Measurements from ENCODE around the gene IL17REL.

DNA sequence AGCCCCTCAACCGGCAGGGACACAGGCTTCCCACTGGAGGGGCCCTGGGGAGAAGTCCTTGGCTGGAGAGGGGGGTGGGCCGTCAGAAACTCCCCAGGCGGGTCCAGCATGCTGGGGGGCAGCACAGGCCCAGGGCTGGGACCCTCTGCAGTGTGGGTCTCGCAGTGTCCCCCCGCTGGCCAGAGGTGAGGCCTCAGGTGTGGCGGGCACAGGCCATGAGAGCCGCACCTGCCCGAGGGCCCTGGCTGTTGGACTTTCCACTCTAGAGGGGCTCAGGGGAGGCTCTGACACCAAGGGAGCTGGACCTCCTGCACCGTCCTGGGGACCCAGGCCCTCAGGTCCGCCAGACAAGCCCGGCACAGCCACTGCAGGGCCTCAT, 62.7 kb downstream of the IL17REL start:
- TF ChIP-seq, protein P1, sequence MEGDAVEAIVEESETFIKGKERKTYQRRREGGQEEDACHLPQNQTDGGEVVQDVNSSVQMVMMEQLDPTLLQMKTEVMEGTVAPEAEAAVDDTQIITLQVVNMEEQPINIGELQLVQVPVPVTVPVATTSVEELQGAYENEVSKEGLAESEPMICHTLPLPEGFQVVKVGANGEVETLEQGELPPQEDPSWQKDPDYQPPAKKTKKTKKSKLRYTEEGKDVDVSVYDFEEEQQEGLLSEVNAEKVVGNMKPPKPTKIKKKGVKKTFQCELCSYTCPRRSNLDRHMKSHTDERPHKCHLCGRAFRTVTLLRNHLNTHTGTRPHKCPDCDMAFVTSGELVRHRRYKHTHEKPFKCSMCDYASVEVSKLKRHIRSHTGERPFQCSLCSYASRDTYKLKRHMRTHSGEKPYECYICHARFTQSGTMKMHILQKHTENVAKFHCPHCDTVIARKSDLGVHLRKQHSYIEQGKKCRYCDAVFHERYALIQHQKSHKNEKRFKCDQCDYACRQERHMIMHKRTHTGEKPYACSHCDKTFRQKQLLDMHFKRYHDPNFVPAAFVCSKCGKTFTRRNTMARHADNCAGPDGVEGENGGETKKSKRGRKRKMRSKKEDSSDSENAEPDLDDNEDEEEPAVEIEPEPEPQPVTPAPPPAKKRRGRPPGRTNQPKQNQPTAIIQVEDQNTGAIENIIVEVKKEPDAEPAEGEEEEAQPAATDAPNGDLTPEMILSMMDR (IDR thresholded peaks at IDR 0.05): no peak
- no peak for TF ChIP-seq POLR2A (IDR thresholded peaks at IDR 0.05)
